Nephron (organoid): ENCODE measurements around the gene SH3TC1.
A peak's percentile ranks its signal among the peaks of the same experiment; 100 is the strongest.

Experiments
- H3K27ac Mint-ChIP-seq, 3 experiments: 2 replicates each; pipeline ENCODE4 v1.8.0; 2020; ENCODE audit warnings: mixed read lengths in 3 of 3, mild to moderate bottlenecking in 2 of 3, moderate library complexity in 1 of 3
- H3K27me3 Mint-ChIP-seq: 2 replicates; pipeline ENCODE4 v1.8.0; 2021; ENCODE audit warnings: low read depth, mild to moderate bottlenecking, moderate library complexity, mixed read lengths
- H3K36me3 Mint-ChIP-seq: 2 replicates; pipeline ENCODE4 v1.8.0; 2020; ENCODE audit warnings: low read depth, mixed read lengths
- H3K4me1 Mint-ChIP-seq: 2 replicates; pipeline ENCODE4 v1.8.0; 2020; ENCODE audit warnings: mixed read lengths
- H3K4me3 Mint-ChIP-seq, 3 experiments: 2 replicates each; pipeline ENCODE4 v1.8.0; 2020; ENCODE audit warnings: mild to moderate bottlenecking in 3 of 3, mixed read lengths in 3 of 3, moderate library complexity in 2 of 3
- H3K9me3 Mint-ChIP-seq: 2 replicates; pipeline ENCODE4 v1.8.0; 2020; ENCODE audit warnings: mixed read lengths
- TF ChIP-seq, protein P1 (sequence below), 3 experiments: fragments of 200-600 bp; sonication (generic); IDR thresholded peaks; one replicate each; pipeline ENCODE4 v1.5.0; 2021; ENCODE audit warnings: antibody characterized with exemption in 3 of 3; ENCODE audit not compliant: unreplicated experiment in 3 of 3

The SH3TC1 gene

DNA sequence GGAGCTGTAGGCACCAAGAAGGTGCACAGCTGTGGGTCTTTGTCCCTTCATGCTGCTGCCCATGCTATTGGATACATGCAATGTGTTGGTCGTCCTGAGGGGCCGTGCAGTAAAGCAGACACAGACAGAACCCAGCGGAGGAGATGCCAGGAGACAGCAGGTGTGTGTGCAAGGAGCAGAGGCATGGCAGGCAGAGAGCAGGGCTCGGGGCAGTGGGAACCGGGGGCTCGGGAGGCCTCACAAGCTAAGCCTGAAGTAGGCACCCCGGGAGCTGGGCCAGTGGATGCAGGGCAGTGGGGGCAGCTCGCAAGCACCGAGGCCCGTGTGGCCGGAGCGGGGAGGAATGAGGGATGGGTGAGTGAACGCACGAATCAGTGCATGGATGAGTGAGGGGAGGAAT, 83.7 kb downstream of the SH3TC1 start:
- H3K27ac Mint-ChIP-seq: peak overlapping the region; percentile 37 to 94 (median 61)
- H3K36me3 Mint-ChIP-seq: no peaks in the 10 kb centered on the region
- no peaks in the 10 kb centered on the region for H3K9me3 Mint-ChIP-seq
- peaks cover 9% of the 10 kb centered on the region for H3K27me3 Mint-ChIP-seq
- H3K4me1 Mint-ChIP-seq: peaks cover 41% of the 10 kb centered on the region
- TF ChIP-seq, protein P1, sequence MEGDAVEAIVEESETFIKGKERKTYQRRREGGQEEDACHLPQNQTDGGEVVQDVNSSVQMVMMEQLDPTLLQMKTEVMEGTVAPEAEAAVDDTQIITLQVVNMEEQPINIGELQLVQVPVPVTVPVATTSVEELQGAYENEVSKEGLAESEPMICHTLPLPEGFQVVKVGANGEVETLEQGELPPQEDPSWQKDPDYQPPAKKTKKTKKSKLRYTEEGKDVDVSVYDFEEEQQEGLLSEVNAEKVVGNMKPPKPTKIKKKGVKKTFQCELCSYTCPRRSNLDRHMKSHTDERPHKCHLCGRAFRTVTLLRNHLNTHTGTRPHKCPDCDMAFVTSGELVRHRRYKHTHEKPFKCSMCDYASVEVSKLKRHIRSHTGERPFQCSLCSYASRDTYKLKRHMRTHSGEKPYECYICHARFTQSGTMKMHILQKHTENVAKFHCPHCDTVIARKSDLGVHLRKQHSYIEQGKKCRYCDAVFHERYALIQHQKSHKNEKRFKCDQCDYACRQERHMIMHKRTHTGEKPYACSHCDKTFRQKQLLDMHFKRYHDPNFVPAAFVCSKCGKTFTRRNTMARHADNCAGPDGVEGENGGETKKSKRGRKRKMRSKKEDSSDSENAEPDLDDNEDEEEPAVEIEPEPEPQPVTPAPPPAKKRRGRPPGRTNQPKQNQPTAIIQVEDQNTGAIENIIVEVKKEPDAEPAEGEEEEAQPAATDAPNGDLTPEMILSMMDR (IDR thresholded peaks at IDR 0.05; ENCODE audit: unreplicated experiment in 3 of 3): no peak
- H3K4me3 Mint-ChIP-seq: no peak overlapping the region

- peak overlapping the region in 2 of 3 experiments; percentile 61 to 94 for H3K27ac Mint-ChIP-seq
Measured at GRCh38 chr4:8283161-8283560, 84.1 kb downstream of the SH3TC1 start.

GRCh38 chr4:8283631-8284121, 84.6 kb downstream of the SH3TC1 start:
- no peak overlapping the region for H3K4me3 Mint-ChIP-seq
- TF ChIP-seq, protein P1 (IDR thresholded peaks at IDR 0.05; ENCODE audit: unreplicated experiment in 3 of 3): no peak
- peaks cover 9% of the 10 kb centered on the region for H3K27me3 Mint-ChIP-seq
- peak overlapping the region in 2 of 3 experiments; percentile 61 to 94 for H3K27ac Mint-ChIP-seq
- no peaks in the 10 kb centered on the region for H3K36me3 Mint-ChIP-seq
- no peaks in the 10 kb centered on the region for H3K9me3 Mint-ChIP-seq
- peaks cover 34% of the 10 kb centered on the region for H3K4me1 Mint-ChIP-seq

More at GRCh38 chr4:8283161-8283560, 84.1 kb downstream of the SH3TC1 start:
- Mint-ChIP-seq H3K36me3 (no peaks in the 10 kb centered on the region), H3K27me3 (peaks cover 9% of the 10 kb centered on the region), H3K4me3 (no peak overlapping the region), H3K9me3 (no peaks in the 10 kb centered on the region), H3K4me1 (peaks cover 38% of the 10 kb centered on the region)
- TF ChIP-seq, protein P1 (IDR thresholded peaks at IDR 0.05; ENCODE audit: unreplicated experiment in 3 of 3): no peak

DNA sequence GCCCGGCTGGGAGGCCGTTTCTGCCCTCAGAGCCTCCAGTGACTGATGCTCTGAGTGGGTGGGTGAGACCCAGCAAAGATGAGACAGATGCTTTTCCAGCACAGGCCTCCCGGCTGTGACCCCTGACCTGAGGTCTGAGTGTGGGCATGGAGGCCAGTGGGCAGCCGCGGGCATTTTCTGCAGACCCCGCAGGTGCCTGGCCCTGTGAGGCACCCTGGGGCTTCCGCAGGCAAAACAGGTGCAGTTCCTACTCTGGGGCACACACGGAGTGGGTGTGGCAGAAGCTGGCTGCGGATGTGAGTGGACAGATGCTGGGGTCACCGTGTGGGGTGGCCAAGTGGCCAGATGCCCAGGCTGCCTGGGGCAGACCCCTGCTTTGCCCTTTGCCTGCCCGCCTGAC, 85.3 kb downstream of the SH3TC1 start:
- H3K4me1 Mint-ChIP-seq: peaks cover 27% of the 10 kb centered on the region
- H3K27me3 Mint-ChIP-seq: peaks cover 9% of the 10 kb centered on the region
- H3K27ac Mint-ChIP-seq: peak overlapping the region in 1 of 3 experiments; percentile 59
- H3K4me3 Mint-ChIP-seq: no peak overlapping the region
- no peaks in the 10 kb centered on the region for H3K9me3 Mint-ChIP-seq
- TF ChIP-seq, protein P1 (IDR thresholded peaks at IDR 0.05; ENCODE audit: unreplicated experiment in 3 of 3): no peak
- no peaks in the 10 kb centered on the region for H3K36me3 Mint-ChIP-seq

- Mint-ChIP-seq H3K36me3 (no peaks in the 10 kb centered on the region), H3K4me1 (peaks cover 22% of the 10 kb centered on the region), H3K27ac (peak overlapping the region in 2 of 3 experiments; percentile 39 to 59), H3K4me3 (no peak overlapping the region), H3K27me3 (peaks cover 5% of the 10 kb centered on the region), H3K9me3 (no peaks in the 10 kb centered on the region)
- TF ChIP-seq, protein P1 (IDR thresholded peaks at IDR 0.05; ENCODE audit: unreplicated experiment in 3 of 3): no peak
Measured at GRCh38 chr4:8285143-8285975, 86.3 kb downstream of the SH3TC1 start.
